SK-N-SH (cell line): ENCODE measurements around the gene ACER3. TPM values are rescaled to one million over a fixed set of nuclear protein-coding genes. Genes with fewer than 3 reads are reported as not detected.

Experiments used
- CTCF ChIA-PET: fragments of 300-600, 350-600 bp; formaldehyde crosslinking; extraction: SDS; loops from one replicate; lab custom pipeline; 2021; lab: Yijun Ruan, JAX
- POLR2A ChIA-PET: fragments of 350-600 bp; sonication (Branson Sonifier 250); formaldehyde crosslinking; extraction: SDS; loops from one replicate; lab custom pipeline; 2020; ENCODE audit warnings: antibody characterized with exemption, inconsistent platforms; lab: Yijun Ruan, JAX
- DNase-seq: peaks from one replicate; pipeline ENCODE4 v3.0.0; 2012
- H2AFZ ChIP-seq: fragments of 200-600 bp; sonication (generic); 2 replicates; pipeline ENCODE4 v1.8.1; 2016; ENCODE audit warnings: antibody characterized with exemption, mild to moderate bottlenecking, low read depth
- H3F3A ChIP-seq: fragments of 200-600 bp; sonication (generic); replicated peaks from 2 replicates; pipeline ENCODE3; 2016; ENCODE audit warnings: antibody characterized with exemption, mild to moderate bottlenecking; ENCODE audit not compliant: insufficient read depth
- H3K27ac ChIP-seq, 2 experiments: fragments of 200-500 bp in 1 of 2; fragments of 200-600 bp in 1 of 2; sonication (Bioruptor generic) in 1 of 2; sonication (generic), shearing (Covaris generic) in 1 of 2; 2 replicates each; pipeline versions ENCODE4 v1.5.1 to v1.6.1; 2014 to 2016; ENCODE audit warnings: low read depth in 2 of 2, inconsistent platforms in 1 of 2, low read length in 1 of 2, mild to moderate bottlenecking in 1 of 2, mixed read lengths in 1 of 2
- H3K27me3 ChIP-seq: fragments of 200-600 bp; sonication (generic), shearing (Covaris generic); 2 replicates; pipeline ENCODE4 v1.6.1; 2016; ENCODE audit warnings: mixed run types; ENCODE audit not compliant: insufficient read depth
- H3K36me3 ChIP-seq, 2 experiments: fragments of 200-500 bp in 1 of 2; fragments of 200-600 bp in 1 of 2; sonication (Bioruptor generic) in 1 of 2; sonication (generic) in 1 of 2; replicated peaks in 1 of 2; 2 replicates each; pipeline versions ENCODE3 to v1.5.1; 2014 to 2016; ENCODE audit warnings: low read length in 1 of 2, mild to moderate bottlenecking in 1 of 2; ENCODE audit not compliant: insufficient read depth in 2 of 2, control insufficient read depth in 1 of 2
- H3K4me1 ChIP-seq, 2 experiments: fragments of 200-500 bp in 1 of 2; fragments of 200-600 bp in 1 of 2; sonication (Bioruptor generic) in 1 of 2; sonication (generic), shearing (Covaris generic) in 1 of 2; 2 replicates each; pipeline versions ENCODE4 v1.5.1 to v1.6.1; 2014 to 2016; ENCODE audit warnings: low read depth in 1 of 2, low read length in 1 of 2, mixed run types in 1 of 2; ENCODE audit not compliant: insufficient read depth in 2 of 2, control insufficient read depth in 1 of 2
- H3K4me2 ChIP-seq: fragments of 200-600 bp; sonication (generic), shearing (Covaris generic); 2 replicates; pipeline ENCODE4 v1.6.1; 2017; ENCODE audit warnings: mixed run types
- H3K4me3 ChIP-seq, 2 experiments: fragments of 200-500 bp in 1 of 2; fragments of 200-600 bp in 1 of 2; sonication (Bioruptor generic) in 1 of 2; sonication (generic), shearing (Covaris generic) in 1 of 2; 2 replicates each; pipeline versions ENCODE4 v1.5.1 to v1.8.1; 2014 to 2016; ENCODE audit warnings: low read depth in 2 of 2, inconsistent platforms in 1 of 2, low read length in 1 of 2, mild to moderate bottlenecking in 1 of 2, mixed read lengths in 1 of 2, moderate library complexity in 1 of 2
- H3K79me2 ChIP-seq: fragments of 200-600 bp; sonication (generic); 2 replicates; pipeline ENCODE4 v1.8.1; 2017; ENCODE audit warnings: mild to moderate bottlenecking; ENCODE audit not compliant: insufficient read depth
- H3K9ac ChIP-seq: fragments of 200-600 bp; sonication (generic); 2 replicates; pipeline ENCODE4 v1.6.1; 2017; ENCODE audit warnings: mixed run types
- H3K9me2 ChIP-seq: fragments of 200-600 bp; sonication (generic); 2 replicates; pipeline ENCODE4 v1.6.1; 2017; ENCODE audit warnings: mixed run types
- H3K9me3 ChIP-seq: fragments of 200-600 bp; sonication (generic); 2 replicates; pipeline ENCODE4 v1.6.1; 2017; ENCODE audit warnings: mixed run types, mild to moderate bottlenecking, moderate library complexity
- H4K20me1 ChIP-seq: fragments of 200-600 bp; sonication (generic); 2 replicates; pipeline ENCODE4 v1.6.1; 2017; ENCODE audit warnings: mild to moderate bottlenecking, mixed run types; ENCODE audit not compliant: insufficient read depth
- CTCF ChIP-seq: fragments of 200-600 bp; sonication (generic); IDR thresholded peaks from 2 replicates; pipeline ENCODE4 v1.6.1; 2017; ENCODE audit warnings: antibody characterized with exemption, mild to moderate bottlenecking, moderate library complexity
- EZH2phosphoT487 ChIP-seq: fragments of 200-600 bp; sonication (generic); IDR thresholded peaks from 2 replicates; pipeline ENCODE4 v1.6.1; 2017; ENCODE audit warnings: low read depth, mixed run types, mild to moderate bottlenecking, antibody characterized with exemption, moderate library complexity, borderline replicate concordance
- FOSL2 ChIP-seq: IDR thresholded peaks from 2 replicates; pipeline ENCODE4 v1.4.0; 2012; ENCODE audit warnings: low read depth, mild to moderate bottlenecking, moderate library complexity, borderline replicate concordance
- FOXJ3 ChIP-seq: sonication (generic); formaldehyde crosslinking; IDR thresholded peaks from 2 replicates; pipeline ENCODE4 v1.5.1; 2020; ENCODE audit warnings: mild to moderate bottlenecking, missing genetic modification reagents
- FOXM1 ChIP-seq: IDR thresholded peaks from 2 replicates; pipeline ENCODE4 v1.4.0; 2012; ENCODE audit warnings: low read depth, mild to moderate bottlenecking
- GABPA ChIP-seq: IDR thresholded peaks from 2 replicates; pipeline ENCODE4 v1.4.0; 2012; ENCODE audit warnings: low read depth, mild to moderate bottlenecking
- GATA2 ChIP-seq: sonication (generic); formaldehyde crosslinking; IDR thresholded peaks from 2 replicates; pipeline ENCODE4 v1.5.0; 2020; ENCODE audit warnings: mild to moderate bottlenecking, missing genetic modification reagents
- JUND ChIP-seq: IDR thresholded peaks from 2 replicates; pipeline ENCODE4 v1.4.0; 2012
- MXI1 ChIP-seq: IDR thresholded peaks from 2 replicates; pipeline ENCODE4 v1.6.1; 2012; ENCODE audit warnings: mild to moderate bottlenecking, low read depth, low read length, improper control_type of control experiment
- NRF1 ChIP-seq: IDR thresholded peaks from 2 replicates; pipeline ENCODE4 v1.6.1; 2012; ENCODE audit warnings: low read depth, mild to moderate bottlenecking, low read length
- POLR2AphosphoS5 ChIP-seq: IDR thresholded peaks from 2 replicates; pipeline ENCODE4 v1.6.1; 2012; ENCODE audit warnings: low read depth, low read length
- RAD21 ChIP-seq: IDR thresholded peaks from 2 replicates; pipeline ENCODE4 v1.6.1; 2012; ENCODE audit warnings: mild to moderate bottlenecking, low read length
- RCOR1 ChIP-seq: fragments of 150-350 bp; IDR thresholded peaks from 2 replicates; pipeline ENCODE4 v1.6.1; 2017; ENCODE audit warnings: antibody characterized with exemption, low read length
- RXRA ChIP-seq: IDR thresholded peaks from 2 replicates; pipeline ENCODE4 v1.4.0; 2012; ENCODE audit warnings: low read depth, mild to moderate bottlenecking, borderline replicate concordance
- SIN3A ChIP-seq: IDR thresholded peaks from 2 replicates; pipeline ENCODE4 v1.6.1; 2012; ENCODE audit warnings: low read depth, mild to moderate bottlenecking, low read length, moderate library complexity, borderline replicate concordance
- SMC3 ChIP-seq: IDR thresholded peaks from 2 replicates; pipeline ENCODE4 v1.6.1; 2012; ENCODE audit warnings: low read depth, low read length, improper control_type of control experiment
- TCF12 ChIP-seq: IDR thresholded peaks from 2 replicates; pipeline ENCODE4 v1.4.0; 2012
- USF2 ChIP-seq: fragments of 150-350 bp; IDR thresholded peaks from 2 replicates; pipeline ENCODE4 v1.6.1; 2017; ENCODE audit warnings: antibody characterized with exemption, low read length, low read depth, borderline replicate concordance
- polyA plus RNA-seq, 3 experiments: library from polyadenylated mRNA; depleted of rRNA; stranded (reverse); fragments of >200 nt; gene quantifications; 2 replicates each; pipeline ENCODE4 v1.2.3, GENCODE V29; 2012
- TF ChIP-seq, protein P1 (sequence below): IDR thresholded peaks from 2 replicates; pipeline ENCODE4 v1.4.0; 2012; ENCODE audit warnings: low read depth, borderline replicate concordance
- TF ChIP-seq, protein P2 (sequence below): fragments of 150-350 bp; IDR thresholded peaks from 2 replicates; pipeline ENCODE4 v1.6.1; 2016; ENCODE audit warnings: mild to moderate bottlenecking, low read depth, low read length

ACER3 gene
- polyA plus RNA-seq, 1 of the 3 experiments (the other 2 are of a cell fraction): 5.4 TPM

- no peak for TF ChIP-seq FOXM1
- TF ChIP-seq EZH2phosphoT487: no peak
Measured at GRCh38 chr11:77003963-77004362, 143.2 kb downstream of the ACER3 start (continued).

DNA sequence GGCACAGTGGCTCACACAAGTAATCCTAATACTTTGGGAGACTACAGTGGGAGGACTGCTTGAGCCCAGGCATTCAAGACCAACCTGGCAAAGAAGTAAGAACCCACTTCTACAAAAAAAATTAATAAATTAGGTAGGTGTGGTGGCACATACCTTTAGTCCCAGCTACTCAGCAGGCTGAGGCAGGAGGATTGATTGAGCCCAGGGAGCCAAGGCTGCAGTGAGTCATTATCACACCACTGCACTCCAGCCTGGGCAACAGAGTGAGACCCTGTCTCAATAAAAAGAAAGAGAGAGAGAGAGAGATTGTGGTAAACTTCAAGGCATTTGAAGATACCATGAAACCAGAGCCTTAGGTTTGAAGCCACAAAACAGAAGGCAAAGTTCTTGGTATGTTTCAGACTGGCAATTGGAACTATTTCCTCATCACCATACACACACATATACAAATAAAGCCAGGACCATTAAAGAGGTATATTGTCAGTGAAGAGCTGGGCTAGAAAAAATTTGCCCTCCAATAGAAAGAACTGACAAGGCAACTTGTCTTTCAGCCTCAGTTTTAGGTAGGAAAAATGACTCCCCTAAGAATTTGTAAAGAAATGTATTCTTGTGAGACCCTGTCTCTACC lies 148.9 kb downstream of the ACER3 start:
- Histone ChIP-seq H3K9me2 (no peaks in the 10 kb centered on the region; the same call in 1 of the 2 replicates), H3K27me3 (no peaks in the 10 kb centered on the region), H3K4me3 (no peak overlapping the region), H3F3A (peaks cover 3% of the 10 kb centered on the region), H3K4me2 (no peak overlapping the region), H2AFZ (no peak overlapping the region), H3K27ac (no peak overlapping the region), H3K36me3 (peaks cover 0 to 13% of the 10 kb centered on the region in 2 experiments), H4K20me1 (no peaks in the 10 kb centered on the region), H3K79me2 (no peaks in the 10 kb centered on the region), H3K4me1 (no peaks in the 10 kb centered on the region), H3K9ac (no peak overlapping the region), H3K9me3 (no peaks in the 10 kb centered on the region)
- TF ChIP-seq USF2 (no peak), JUND (no peak), GATA2 (CRISPR knock-in tag) (no peak), SMC3 (no peak), RXRA (no peak), GABPA (no peak), NRF1 (no peak), SIN3A (no peak), RCOR1 (no peak), POLR2AphosphoS5 (no peak), EZH2phosphoT487 (no peak), MXI1 (no peak), FOSL2 (no peak), TCF12 (no peak), CTCF (no peak), FOXJ3 (CRISPR knock-in tag) (no peak), RAD21 (no peak)
- TF ChIP-seq, protein P1, sequence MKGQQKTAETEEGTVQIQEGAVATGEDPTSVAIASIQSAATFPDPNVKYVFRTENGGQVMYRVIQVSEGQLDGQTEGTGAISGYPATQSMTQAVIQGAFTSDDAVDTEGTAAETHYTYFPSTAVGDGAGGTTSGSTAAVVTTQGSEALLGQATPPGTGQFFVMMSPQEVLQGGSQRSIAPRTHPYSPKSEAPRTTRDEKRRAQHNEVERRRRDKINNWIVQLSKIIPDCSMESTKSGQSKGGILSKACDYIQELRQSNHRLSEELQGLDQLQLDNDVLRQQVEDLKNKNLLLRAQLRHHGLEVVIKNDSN: no peak
- TF ChIP-seq, protein P2, sequence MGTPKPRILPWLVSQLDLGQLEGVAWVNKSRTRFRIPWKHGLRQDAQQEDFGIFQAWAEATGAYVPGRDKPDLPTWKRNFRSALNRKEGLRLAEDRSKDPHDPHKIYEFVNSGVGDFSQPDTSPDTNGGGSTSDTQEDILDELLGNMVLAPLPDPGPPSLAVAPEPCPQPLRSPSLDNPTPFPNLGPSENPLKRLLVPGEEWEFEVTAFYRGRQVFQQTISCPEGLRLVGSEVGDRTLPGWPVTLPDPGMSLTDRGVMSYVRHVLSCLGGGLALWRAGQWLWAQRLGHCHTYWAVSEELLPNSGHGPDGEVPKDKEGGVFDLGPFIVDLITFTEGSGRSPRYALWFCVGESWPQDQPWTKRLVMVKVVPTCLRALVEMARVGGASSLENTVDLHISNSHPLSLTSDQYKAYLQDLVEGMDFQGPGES: no peak
- ChIA-PET POLR2A (no interaction called here), CTCF (no interaction called here)
- no peak for DNase-seq
